TTC549 (cell line): Measurements from ENCODE around the gene ABHD4.
"Not testable (repeated sequence)": the region's sequence is repeated elsewhere in the genome, so short reads cannot be mapped to it uniquely, and the experiment has no call there.

ENCODE experiments used
- FAIRE-seq: peaks from 2 replicates; lab custom pipeline; 2012; peaks lifted over from hg19 to GRCh38; lab: Jason Lieb, UNC

The ABHD4 gene, protein sequence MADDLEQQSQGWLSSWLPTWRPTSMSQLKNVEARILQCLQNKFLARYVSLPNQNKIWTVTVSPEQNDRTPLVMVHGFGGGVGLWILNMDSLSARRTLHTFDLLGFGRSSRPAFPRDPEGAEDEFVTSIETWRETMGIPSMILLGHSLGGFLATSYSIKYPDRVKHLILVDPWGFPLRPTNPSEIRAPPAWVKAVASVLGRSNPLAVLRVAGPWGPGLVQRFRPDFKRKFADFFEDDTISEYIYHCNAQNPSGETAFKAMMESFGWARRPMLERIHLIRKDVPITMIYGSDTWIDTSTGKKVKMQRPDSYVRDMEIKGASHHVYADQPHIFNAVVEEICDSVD

DNA sequence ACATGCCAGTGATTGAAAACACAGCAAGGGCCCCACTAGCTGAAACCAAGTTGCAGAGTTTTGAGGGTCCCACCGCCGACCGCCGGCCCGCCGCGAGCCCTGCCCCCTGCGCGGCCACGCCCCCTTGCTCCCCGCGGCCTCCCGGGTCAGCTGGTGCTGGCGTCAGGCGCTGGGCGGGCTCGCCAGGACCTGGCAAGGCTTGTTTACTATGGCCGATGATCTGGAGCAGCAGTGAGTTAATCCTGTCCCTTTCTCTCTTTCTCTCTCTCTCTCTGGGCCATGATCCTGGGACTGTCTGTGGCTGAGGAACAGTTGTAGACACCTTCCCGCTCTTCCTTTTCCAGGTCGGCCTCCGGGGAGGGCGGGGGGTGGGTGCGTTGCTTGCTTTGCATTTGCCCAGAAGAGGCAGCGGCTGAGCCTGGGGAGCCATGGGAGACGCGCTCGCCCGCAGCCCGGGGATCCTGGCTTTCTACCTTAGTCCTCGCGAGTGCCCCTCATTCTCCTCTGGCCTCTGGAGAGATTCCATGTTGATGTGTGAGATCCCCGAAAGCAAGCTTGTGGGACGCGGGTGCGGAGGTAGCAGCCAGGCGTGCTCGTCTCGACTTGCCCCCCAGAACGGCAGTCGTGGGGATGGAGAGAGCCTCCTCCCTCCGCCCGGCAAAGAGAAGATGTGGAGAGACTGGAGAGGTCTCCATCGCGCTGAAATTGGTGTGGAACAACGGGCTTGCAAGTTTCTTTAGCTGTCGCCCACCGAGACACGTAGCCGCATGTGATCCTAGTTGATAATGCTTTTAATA is at the start of gene ABHD4:
Gene ABHD4 (plus strand): TSS at position 202 of the 797 bp plus-strand sequence. CDS start 7 bp downstream, at position 209.
- FAIRE-seq = no peak

DNA sequence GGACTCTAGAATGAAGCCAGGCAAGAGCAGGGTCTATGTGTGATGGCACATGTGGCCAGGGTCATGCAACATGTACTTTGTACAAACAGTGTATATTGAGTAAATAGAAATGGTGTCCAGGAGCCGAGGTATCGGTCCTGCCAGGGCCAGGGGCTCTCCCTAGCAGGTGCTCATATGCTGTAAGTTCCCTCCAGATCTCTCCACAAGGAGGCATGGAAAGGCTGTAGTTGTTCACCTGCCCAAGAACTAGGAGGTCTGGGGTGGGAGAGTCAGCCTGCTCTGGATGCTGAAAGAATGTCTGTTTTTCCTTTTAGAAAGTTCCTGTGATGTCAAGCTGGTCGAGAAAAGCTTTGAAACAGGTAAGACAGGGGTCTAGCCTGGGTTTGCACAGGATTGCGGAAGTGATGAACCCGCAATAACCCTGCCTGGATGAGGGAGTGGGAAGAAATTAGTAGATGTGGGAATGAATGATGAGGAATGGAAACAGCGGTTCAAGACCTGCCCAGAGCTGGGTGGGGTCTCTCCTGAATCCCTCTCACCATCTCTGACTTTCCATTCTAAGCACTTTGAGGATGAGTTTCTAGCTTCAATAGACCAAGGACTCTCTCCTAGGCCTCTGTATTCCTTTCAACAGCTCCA is 48.7 kb upstream of the ABHD4 start:
- FAIRE-seq = no peak

DNA sequence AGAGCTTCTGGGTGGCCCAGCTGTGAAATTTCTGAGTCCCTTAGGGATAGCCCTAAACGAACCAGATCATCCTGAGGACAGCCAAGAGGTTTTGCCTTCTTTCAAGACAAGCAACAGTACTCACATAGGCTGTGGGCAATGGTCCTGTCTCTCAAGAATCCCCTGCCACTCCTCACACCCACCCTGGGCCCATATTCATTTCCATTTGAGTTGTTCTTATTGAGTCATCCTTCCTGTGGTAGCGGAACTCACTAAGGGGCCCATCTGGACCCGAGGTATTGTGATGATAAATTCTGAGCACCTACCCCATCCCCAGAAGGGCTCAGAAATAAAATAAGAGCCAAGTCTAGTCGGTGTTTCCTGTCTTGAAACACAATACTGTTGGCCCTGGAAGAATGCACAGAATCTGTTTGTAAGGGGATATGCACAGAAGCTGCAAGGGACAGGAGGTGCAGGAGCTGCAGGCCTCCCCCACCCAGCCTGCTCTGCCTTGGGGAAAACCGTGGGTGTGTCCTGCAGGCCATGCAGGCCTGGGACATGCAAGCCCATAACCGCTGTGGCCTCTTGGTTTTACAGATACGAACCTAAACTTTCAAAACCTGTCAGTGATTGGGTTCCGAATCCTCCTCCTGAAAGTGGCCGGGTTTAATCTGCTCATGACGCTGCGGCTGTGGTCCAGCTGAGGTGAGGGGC is 48.0 kb upstream of the ABHD4 start:
- no peak for FAIRE-seq

DNA sequence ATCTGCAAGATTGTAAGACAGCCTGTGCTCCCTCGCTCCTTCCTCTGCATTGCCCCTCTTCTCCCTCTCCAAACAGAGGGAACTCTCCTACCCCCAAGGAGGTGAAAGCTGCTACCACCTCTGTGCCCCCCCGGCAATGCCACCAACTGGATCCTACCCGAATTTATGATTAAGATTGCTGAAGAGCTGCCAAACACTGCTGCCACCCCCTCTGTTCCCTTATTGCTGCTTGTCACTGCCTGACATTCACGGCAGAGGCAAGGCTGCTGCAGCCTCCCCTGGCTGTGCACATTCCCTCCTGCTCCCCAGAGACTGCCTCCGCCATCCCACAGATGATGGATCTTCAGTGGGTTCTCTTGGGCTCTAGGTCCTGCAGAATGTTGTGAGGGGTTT is 46.5 kb upstream of the ABHD4 start:
- no peak for FAIRE-seq

DNA sequence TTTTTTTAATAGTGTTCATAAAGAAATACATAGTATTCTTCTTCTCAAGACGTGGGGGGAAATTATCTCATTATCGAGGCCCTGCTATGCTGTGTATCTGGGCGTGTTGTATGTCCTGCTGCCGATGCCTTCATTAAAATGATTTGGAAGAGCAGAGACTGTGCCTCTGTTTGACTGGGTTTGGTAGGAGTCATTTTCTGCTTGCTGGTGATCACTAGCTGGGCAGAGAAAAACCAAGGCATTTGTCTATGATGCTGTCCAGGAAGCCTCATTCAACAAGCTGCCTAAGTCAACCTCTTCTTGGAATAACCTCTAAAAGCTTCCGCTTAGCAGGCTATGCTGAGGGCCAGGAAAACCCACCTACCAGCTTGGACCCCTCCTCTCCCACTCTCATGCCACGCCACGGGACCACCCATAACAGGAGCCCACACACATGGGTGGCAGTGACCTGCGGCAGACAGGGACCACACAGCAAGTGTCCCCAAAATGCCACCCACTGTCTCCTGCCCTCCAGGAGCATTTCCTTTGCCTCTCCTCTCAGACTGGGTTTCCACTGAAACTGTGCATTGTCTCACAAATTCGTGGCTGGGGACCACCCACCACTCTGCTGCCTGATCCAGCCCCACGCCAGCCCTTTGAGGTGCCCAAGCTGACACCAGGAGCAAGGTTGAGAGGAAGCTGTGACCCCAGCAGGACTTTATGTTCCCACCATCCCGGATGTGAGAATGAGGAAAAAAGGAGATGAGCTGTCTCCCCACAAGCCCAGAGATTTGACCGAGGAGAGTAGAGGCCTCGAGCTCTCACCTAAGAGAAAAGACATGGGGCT is 45.9 kb upstream of the ABHD4 start:
- no peak for FAIRE-seq

DNA sequence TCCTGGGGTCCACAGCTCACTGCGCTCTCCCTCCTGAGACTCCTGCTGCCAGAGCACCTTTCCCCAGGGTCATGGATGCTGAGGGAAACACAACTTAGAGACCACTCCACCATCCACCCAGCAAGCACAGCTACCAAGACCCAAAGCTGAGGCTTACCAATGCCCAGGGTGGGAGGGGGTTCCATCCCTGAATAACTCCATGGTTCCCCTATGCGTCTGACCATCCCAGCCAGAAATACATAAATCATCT is 45.3 kb upstream of the ABHD4 start:
- no peak for FAIRE-seq

DNA sequence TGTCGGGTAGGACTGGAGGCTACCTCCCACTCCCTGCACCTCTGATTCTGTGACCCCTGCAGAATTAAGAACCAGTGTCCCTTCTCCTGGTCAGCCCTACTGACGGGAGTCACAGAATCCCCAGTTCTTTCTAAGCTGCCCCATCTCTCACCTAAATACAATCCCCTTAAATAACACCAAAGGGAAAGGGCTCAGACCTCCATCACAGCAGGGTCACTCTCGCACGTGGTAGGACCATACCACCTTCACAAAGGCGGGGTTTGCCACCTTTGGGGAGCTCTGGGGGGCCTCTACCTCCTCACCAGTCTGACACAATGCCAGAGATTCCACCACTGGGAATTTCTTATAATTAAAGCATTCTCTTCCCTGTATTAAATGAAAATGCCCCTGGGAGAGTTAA is 44.7 kb upstream of the ABHD4 start:
- no peak for FAIRE-seq

DNA sequence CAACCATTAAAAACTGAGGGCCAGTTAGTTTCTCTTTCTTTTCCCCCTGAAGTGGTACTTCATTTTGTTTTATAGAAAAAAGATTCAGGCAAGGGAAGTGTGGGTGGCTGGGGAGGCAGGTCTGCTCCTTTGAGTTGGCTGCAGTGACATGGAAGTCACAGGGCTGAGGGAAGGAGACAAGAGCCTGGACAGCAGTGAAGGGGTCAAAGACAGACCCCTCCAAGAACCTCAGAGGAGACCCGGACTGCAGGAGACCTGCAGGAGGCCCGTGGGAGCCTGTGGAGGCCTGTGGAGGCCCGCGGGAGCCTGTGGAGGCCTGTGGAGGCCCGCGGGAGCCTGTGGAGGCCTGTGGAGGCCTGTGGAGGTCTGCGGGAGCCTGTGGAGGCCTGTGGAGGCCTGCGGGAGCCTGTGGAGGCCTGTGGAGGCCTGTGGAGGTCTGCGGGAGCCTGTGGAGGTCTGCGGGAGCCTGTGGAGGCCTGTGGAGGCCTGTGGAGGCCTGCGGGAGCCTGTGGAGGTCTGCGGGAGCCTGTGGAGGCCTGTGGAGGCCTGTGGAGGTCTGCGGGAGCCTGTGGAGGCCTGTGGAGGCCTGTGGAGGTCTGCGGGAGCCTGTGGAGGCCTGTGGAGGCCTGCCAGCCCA is 44.1 kb upstream of the ABHD4 start:
- FAIRE-seq = not testable (repeated sequence)

DNA sequence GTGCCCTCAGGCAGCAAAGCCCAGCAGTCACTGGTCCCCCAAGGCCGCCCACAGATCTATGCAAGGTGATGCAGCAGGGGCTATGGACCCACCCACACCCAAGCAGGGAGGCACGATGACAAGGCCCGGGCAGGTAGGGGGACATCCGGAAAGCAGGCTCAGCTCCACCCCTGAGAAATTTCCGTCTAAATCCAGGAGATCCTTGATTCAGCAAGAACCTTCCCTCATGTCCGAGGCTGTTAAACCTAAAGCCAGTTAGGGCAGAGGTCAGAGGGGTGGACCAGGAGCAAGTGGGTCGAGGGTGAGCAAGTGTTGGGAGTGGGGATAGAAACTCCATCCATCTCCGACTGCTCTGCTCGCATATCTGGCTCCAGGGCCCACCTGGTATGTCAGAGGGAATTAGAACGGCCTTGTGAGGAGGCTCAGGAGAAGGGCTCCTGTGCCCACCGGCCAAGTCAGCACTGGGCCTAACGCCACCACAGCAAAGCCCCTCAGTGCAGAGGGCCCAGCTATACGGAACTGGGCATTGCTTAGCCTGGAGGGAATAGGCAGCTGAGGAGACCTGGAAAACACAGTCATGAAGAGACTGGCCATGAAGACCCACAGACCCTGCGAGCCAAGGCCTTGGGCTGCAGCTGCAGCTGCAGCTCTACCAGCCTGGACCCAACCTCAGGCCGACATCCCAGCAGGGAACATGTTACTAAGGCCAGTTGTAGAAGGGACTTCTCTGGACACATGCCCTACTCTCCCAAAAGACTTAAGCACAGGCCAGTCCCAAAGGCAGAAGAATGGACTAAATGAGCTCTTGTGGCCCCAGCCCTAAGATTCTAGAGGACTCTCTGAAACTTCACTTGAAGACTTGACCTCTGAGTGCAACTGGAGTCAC is 43.4 kb upstream of the ABHD4 start:
- FAIRE-seq = no peak

DNA sequence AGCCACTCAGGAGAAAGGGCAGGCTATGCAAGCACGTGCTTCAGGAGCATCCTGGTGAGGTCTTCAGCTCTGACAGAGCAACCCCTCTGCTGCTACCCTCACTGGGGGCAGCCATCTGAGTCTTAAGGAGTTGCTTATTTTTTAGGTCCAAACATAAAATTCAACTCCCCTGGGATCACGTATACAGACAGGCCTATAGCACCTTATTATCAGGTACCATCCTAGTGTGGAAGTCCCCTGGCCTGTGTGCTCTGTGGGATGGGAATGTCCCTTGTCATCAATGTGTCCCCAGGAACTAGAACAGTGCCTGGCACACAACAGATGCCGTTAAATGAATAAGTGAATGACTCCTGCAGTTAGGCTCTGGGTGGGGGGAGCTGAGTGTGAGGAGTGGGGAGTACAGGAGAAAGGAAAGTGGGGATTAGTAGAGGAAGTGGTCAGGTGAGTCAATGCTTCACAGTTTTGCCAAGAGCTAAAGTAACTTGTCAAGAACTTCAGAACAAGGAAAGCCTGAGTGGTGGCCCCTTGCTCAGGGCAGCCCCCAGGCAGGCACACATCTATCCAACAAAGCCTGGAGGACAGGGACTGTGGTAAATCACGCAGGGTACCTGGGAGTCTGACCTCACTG is 42.6 kb upstream of the ABHD4 start:
- no peak for FAIRE-seq

DNA sequence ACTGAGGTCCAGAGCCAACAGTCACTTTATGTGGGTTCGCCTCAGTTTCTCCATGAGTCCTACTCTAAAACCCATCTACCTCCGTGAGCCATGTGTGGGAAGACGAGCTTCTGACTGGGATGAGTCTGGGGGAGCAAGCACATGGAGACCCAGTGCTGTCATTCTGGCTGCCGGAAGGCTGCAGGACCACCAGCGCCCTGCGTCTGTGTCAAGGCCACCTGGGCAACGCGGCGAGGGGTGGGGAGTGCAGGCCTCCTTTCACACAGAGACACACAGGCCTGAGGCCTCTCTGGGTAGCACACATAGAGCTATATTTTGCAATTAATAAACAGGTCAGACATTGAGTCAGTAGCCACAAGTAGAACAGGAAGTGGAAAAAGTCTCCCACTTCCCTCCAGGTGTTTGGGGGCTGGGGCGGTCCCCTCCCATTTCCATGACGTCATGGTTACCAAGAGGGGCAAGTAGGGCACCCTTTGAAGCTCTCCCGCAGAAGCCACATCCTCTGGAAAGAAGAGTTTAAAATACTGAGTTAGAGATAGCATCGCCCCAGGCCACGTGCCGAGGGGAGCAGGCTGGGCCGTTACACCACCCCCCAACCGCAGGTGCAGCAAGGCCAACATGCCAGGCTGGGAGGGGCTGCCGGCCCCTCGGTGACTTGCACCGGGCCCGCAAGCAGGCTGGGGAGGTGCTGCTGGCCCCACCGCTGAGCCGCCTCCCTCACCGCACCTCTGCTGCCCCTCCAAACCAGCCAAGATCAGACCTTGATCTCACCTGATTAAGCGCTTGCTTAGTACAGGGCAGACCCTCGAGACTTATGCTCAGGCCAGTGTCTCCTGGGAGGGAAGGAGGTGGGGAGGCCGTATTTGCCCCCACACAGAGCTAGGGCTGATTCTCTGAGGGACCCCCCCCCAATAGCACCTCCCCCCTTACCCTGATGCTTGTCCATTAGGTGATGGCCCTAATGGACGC is 41.8 kb upstream of the ABHD4 start:
- no peak for FAIRE-seq

DNA sequence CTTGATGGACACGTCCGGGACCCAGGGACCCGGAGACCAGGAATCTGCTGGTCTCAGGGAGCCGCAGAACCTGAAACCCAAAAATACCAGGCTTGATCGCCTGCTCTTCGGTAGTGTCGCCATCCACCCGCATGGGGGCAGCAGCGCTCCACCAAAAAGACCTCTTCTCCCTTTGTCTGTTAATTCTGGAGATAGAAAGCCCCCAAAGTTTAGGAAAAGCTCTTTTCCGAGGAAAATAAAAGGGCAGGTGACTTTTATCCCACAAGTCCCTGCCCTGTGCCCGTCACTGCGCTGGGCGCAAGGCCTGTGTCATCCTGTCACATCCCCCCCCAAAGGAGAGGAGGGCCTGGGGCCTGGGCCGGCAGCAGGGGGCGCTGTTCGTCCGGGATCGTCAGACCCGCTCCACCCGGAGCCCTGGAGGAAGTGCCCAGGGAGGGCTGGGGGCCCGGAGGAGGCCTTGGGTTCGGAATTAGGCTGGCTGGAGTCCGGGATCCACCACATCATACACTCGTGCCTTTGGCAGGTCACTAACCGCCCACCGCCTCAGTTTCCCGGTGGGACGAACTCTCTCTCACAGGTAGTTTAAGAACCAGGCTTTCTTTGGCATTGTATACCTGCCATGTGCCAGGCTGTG is 41.0 kb upstream of the ABHD4 start:
- no peak for FAIRE-seq

DNA sequence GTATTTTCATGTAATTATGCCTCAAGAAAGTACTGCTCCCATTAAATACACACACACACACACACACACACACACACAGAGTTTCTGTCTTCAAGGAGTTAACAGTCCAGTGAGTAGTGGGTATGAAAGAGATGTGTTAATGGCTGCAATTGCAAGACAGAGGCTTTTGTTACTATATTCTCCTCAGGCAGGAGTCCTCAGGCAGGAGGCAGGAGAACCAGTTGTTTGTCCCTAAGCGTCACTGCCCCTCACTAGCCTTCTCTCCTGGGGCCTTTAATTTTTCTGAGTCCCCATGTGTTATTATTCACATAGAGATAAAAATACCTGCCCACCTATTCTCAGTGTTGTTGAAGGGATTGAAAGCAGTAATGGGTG is 40.3 kb upstream of the ABHD4 start:
- FAIRE-seq = no peak

DNA sequence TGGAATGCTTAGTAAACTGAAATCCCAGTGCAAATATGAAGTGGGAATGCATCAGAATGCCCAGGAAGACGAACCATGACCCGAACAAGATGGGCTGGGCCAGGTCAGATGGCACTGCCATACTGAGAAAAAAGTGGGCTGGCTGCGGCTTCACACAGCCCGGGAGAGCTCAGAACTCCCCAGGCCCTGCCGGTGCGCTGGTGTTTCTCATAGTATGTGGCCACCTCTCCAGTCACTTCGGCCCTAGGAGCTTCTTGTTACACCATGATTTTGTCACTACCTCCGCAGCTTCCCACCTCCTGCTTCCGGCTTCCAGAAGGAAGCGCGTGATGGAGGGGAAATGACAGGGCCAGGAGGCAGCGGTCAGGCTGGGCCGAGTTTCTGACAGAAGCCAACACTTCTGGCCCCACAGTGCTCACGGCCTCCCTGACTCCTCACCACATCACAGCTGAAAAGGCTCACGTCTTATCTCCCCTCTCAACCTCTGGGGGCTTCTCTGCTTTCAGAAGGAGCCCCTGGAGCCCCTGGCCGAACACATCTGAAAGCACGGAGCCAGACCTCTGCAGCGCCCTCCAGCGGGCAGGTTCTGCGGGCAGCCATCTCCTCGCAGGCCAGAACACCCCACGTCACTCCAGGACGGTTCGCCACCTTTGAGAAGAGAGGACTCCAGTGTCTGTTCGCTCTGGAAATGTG is 39.7 kb upstream of the ABHD4 start:
- FAIRE-seq = no peak

DNA sequence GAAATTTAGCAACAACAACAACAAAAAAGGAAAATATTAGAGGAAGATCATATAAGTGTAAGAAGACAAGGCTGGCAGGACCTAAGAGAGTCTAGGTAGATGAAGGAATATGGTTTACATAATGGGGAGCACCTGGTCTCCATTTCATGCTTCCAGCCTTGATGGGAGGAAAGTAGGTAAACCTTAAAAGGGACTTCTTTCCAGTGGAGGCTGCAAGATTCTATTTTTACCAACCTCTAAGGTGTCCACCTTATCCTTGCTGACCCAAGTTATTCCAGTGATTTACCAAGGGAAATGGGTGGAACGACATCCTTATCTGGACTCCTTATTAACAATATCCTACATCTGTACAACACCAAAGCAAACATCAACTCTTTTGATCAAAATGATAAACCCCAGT is 39.1 kb upstream of the ABHD4 start:
- no peak for FAIRE-seq

DNA sequence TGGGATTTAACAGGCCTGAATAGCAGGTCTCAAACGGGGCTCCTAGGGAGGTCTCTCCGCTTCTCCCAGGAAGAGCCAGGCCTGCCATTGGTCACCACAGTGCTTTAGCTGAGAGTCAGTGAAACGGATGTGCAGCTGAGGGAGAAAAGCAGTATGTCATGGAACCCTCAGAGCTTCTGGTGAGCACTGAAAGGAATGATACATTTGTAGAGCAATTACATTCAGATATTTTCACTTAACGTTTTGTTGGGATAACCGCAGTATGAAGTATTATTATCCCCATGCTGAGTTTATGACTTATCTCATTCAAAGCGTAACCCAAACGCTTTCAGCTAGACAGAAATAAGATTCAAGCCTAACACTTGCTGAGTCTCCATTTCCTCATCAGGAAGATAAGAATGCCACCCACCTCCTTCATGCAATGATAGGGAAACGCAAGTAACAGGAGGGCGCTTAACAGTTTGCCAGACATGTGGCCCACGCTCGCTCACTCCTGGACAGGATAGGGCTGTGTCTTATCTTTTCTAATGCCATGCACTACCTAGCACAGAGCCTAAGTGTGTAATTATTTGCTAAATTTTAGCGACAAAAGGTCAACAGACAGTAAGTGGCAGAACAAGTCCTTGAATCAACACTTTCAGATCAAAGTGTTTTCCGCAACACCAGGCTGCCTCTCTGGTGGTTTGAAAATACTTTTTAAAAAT is 37.3 kb upstream of the ABHD4 start:
- FAIRE-seq = no peak

DNA sequence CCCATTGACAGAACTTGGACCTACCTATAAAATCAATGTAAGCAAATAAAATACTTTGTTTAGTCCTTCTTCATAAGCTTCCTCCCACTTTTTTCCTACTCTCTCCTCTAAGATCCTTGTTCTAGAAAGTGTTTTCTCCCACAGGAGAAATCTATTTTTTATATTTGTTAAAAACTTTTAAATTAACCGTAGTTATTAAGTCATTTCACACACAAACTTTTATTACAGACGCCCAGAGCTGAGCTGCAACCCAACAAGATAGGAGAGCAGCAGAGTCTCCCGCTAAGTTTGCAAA is 36.8 kb upstream of the ABHD4 start:
- no peak for FAIRE-seq
